Activated CD4-positive, alpha-beta memory T cell treated with anti-CD3 and anti-CD28 coated beads, Interleukin-2, amount 10 ng/mL, durations not matched to agents 7 days and 5 days (primary cell): ENCODE results near the gene GCK. TPM values are rescaled to one million over a fixed set of nuclear protein-coding genes. Genes with fewer than 3 reads are reported as not detected.
A peak's percentile ranks its signal among the peaks of the same experiment; 100 is the strongest.
"Not testable (repeated sequence)": the region's sequence is repeated elsewhere in the genome, so short reads cannot be mapped to it uniquely, and the experiment has no call there.

Source experiments
- CTCF ChIA-PET: fragments of 350-600 bp; sonication (Branson Sonifier 250); formaldehyde crosslinking; loops from one replicate; lab custom pipeline; 2021; ENCODE audit warnings: antibody characterized with exemption, inconsistent platforms; lab: Charles Lee
- POLR2A ChIA-PET: fragments of 350-600 bp; sonication (Branson Sonifier 250); formaldehyde crosslinking; loops from one replicate; lab custom pipeline; 2021; ENCODE audit warnings: antibody characterized with exemption; lab: Charles Lee
- DNase-seq: peaks from one replicate; pipeline ENCODE4 v3.0.0-alpha.2; 2020
- H3K27ac Mint-ChIP-seq: one replicate; pipeline ENCODE4 v1.8.0; 2021; ENCODE audit warnings: mild to moderate bottlenecking, mixed read lengths
- H3K27me3 Mint-ChIP-seq: one replicate; pipeline ENCODE4 v1.8.0; 2021; ENCODE audit warnings: mixed read lengths
- H3K36me3 Mint-ChIP-seq: one replicate; pipeline ENCODE4 v1.8.0; 2021; ENCODE audit warnings: low read depth, mixed read lengths
- H3K4me1 Mint-ChIP-seq: one replicate; pipeline ENCODE4 v1.8.0; 2021; ENCODE audit warnings: mixed read lengths
- H3K4me3 Mint-ChIP-seq: one replicate; pipeline ENCODE4 v1.8.0; 2021; ENCODE audit warnings: mild to moderate bottlenecking, mixed read lengths
- H3K9me3 Mint-ChIP-seq: one replicate; pipeline ENCODE4 v1.8.0; 2021; ENCODE audit warnings: mixed read lengths
- total RNA-seq, 2 experiments: library from RNA; stranded (reverse); gene quantifications; one replicate each; pipeline ENCODE4 v1.2.3, GENCODE V29; 2021

Gene GCK
- total RNA-seq, 2 experiments from 2014 or later = not detected

- no peak overlapping the region for H3K4me3 Mint-ChIP-seq
- ChIA-PET CTCF (interaction anchor here (0.6 to 0.9 kb wide), 3 partner anchors 10 to 227 kb away, joined by 3 read pairs; no protein-coding TSS in a partner anchor), POLR2A (no interaction called here)
- H3K4me1 Mint-ChIP-seq = no peaks in the 10 kb centered on the region
- DNase-seq = no peak
- H3K27me3 Mint-ChIP-seq = no peaks in the 10 kb centered on the region
- no peaks in the 10 kb centered on the region for H3K9me3 Mint-ChIP-seq
- H3K27ac Mint-ChIP-seq = no peak overlapping the region
- peaks cover 48% of the 10 kb centered on the region for H3K36me3 Mint-ChIP-seq
Measured at GRCh38 chr7:44211126-44211675, 22.0 kb upstream of the GCK start.

- no peak overlapping the region for H3K4me3 Mint-ChIP-seq
- H3K27ac Mint-ChIP-seq = no peak overlapping the region
- ChIA-PET CTCF (interaction anchor here (1.3 kb wide), 1 partner anchor 9 kb away, joined by 4 read pairs; the partner anchor contains the start of gene YKT6), POLR2A (no interaction called here)
- DNase-seq = no peak
- H3K4me1 Mint-ChIP-seq = no peaks in the 10 kb centered on the region
- H3K27me3 Mint-ChIP-seq = no peaks in the 10 kb centered on the region
- H3K9me3 Mint-ChIP-seq = no peaks in the 10 kb centered on the region
- H3K36me3 Mint-ChIP-seq = peaks cover 54% of the 10 kb centered on the region
Measured at GRCh38 chr7:44210107-44210506, 20.9 kb upstream of the GCK start.

- POLR2A ChIA-PET = no interaction called here
- Mint-ChIP-seq H3K9me3 (no peaks in the 10 kb centered on the region), H3K4me1 (peaks cover 11% of the 10 kb centered on the region), H3K36me3 (peaks cover 66% of the 10 kb centered on the region), H3K27ac (no peak overlapping the region), H3K4me3 (no peak overlapping the region), H3K27me3 (no peaks in the 10 kb centered on the region)
- DNase-seq = no peak
- CTCF ChIA-PET = interaction anchor here (0.9 kb wide), 1 partner anchor 12 kb away, joined by 4 read pairs; no protein-coding TSS in a partner anchor
Measured at GRCh38 chr7:44208085-44208484, 18.8 kb upstream of the GCK start.

GRCh38 chr7:44206008-44206407 lies 16.8 kb upstream of the GCK start:
- no peaks in the 10 kb centered on the region for H3K27me3 Mint-ChIP-seq
- POLR2A ChIA-PET = interaction anchor here (1.2 kb wide), 1 partner anchor 52 kb away, joined by 4 read pairs; no protein-coding TSS in a partner anchor
- peaks cover 51% of the 10 kb centered on the region for H3K36me3 Mint-ChIP-seq
- H3K4me3 Mint-ChIP-seq = no peak overlapping the region
- DNase-seq = no peak
- no peaks in the 10 kb centered on the region for H3K9me3 Mint-ChIP-seq
- H3K4me1 Mint-ChIP-seq = peaks cover 26% of the 10 kb centered on the region
- CTCF ChIA-PET = interaction anchor here (1.4 kb wide), 1 partner anchor 9 kb away, joined by 4 read pairs; no protein-coding TSS in a partner anchor
- no peak overlapping the region for H3K27ac Mint-ChIP-seq

- CTCF ChIA-PET = interaction anchor here (1.0 to 1.4 kb wide), 5 partner anchors 8 to 182 kb away, joined by 3 to 8 read pairs (median 4); no protein-coding TSS in a partner anchor
- peaks cover 30% of the 10 kb centered on the region for H3K4me1 Mint-ChIP-seq
- DNase-seq = no peak
- POLR2A ChIA-PET = interaction anchor here (0.8 to 1.7 kb wide), 7 partner anchors 13 to 288 kb away, joined by 3 to 6 read pairs (median 4); partner anchors contain the start of genes DBNL, NUDCD3 and POLD2
- no peak overlapping the region for H3K27ac Mint-ChIP-seq
- H3K9me3 Mint-ChIP-seq = no peaks in the 10 kb centered on the region
- H3K4me3 Mint-ChIP-seq = peak overlapping the region; percentile 84
- peaks cover 23% of the 10 kb centered on the region for H3K36me3 Mint-ChIP-seq
- H3K27me3 Mint-ChIP-seq = peaks cover 4% of the 10 kb centered on the region
Measured at GRCh38 chr7:44201813-44202212, 12.6 kb upstream of the GCK start.

GRCh38 chr7:44200699-44201461 lies 11.6 kb upstream of the GCK start, which contains the start of gene YKT6:
TSS of gene YKT6 (plus strand) at chr7:44200978. CDS start at chr7:44201136, 158 bp downstream.
- CTCF ChIA-PET = interaction anchor here (0.6 to 1.4 kb wide), 10 partner anchors 9 to 290 kb away, joined by 3 to 8 read pairs (median 4); no protein-coding TSS in a partner anchor
- Mint-ChIP-seq H3K27me3 (peaks cover 6% of the 10 kb centered on the region), H3K9me3 (no peaks in the 10 kb centered on the region), H3K4me1 (peaks cover 37% of the 10 kb centered on the region), H3K27ac (peak within 1 kb of the TSS; percentile 64), H3K4me3 (peak within 1 kb of the TSS; percentile 84), H3K36me3 (peaks cover 17% of the 10 kb centered on the region)
- DNase-seq = peak; percentile 96
- POLR2A ChIA-PET = interaction anchor here (0.6 to 1.7 kb wide), 11 partner anchors 8 to 289 kb away, joined by 3 to 6 read pairs (median 4); partner anchors contain the start of genes DBNL, NUDCD3 and POLD2

GRCh38 chr7:44200163-44200562 lies 10.9 kb upstream of the GCK start:
- H3K9me3 Mint-ChIP-seq, H3K27me3 Mint-ChIP-seq, H3K27ac Mint-ChIP-seq, DNase-seq: not testable (repeated sequence)
- CTCF ChIA-PET = interaction anchor here (1.0 to 1.1 kb wide), 3 partner anchors 41 to 291 kb away, joined by 3 to 4 read pairs (median 3); no protein-coding TSS in a partner anchor
- Mint-ChIP-seq H3K4me3 (peak overlapping the region; percentile 41), H3K4me1 (peaks cover 38% of the 10 kb centered on the region), H3K36me3 (peaks cover 13% of the 10 kb centered on the region)
- POLR2A ChIA-PET = interaction anchor here (0.9 to 1.7 kb wide), 3 partner anchors 13 to 119 kb away, joined by 3 to 6 read pairs (median 5); no protein-coding TSS in a partner anchor

- DNase-seq = no peak
- Mint-ChIP-seq H3K36me3 (no peaks in the 10 kb centered on the region), H3K27ac (no peak overlapping the region), H3K9me3 (no peaks in the 10 kb centered on the region), H3K27me3 (peaks cover 10% of the 10 kb centered on the region), H3K4me3 (no peak overlapping the region), H3K4me1 (peaks cover 23% of the 10 kb centered on the region)
- ChIA-PET CTCF (interaction anchor here (0.7 to 1.9 kb wide), 5 partner anchors 9 to 116 kb away, joined by 3 to 4 read pairs (median 4); partner anchors contain the start of gene POLD2), POLR2A (interaction anchor here (0.9 kb wide), 1 partner anchor 75 kb away, joined by 3 read pairs; no protein-coding TSS in a partner anchor)
Measured at GRCh38 chr7:44197474-44197873, 8.2 kb upstream of the GCK start.

GRCh38 chr7:44196450-44196872 lies 7.2 kb upstream of the GCK start:
- peak; percentile 28 for DNase-seq
- H3K4me1 Mint-ChIP-seq = peaks cover 13% of the 10 kb centered on the region
- POLR2A ChIA-PET = interaction anchor here (0.6 kb wide), 1 partner anchor 572 kb away, joined by 3 read pairs; no protein-coding TSS in a partner anchor
- no peaks in the 10 kb centered on the region for H3K36me3 Mint-ChIP-seq
- H3K27me3 Mint-ChIP-seq = peaks cover 12% of the 10 kb centered on the region
- H3K27ac Mint-ChIP-seq = no peak overlapping the region
- CTCF ChIA-PET = interaction anchor here (1.1 to 1.9 kb wide), 4 partner anchors 10 to 74 kb away, joined by 3 to 4 read pairs (median 4); partner anchors contain the start of gene POLD2
- H3K4me3 Mint-ChIP-seq = no peak overlapping the region
- no peaks in the 10 kb centered on the region for H3K9me3 Mint-ChIP-seq

GRCh38 chr7:44195889-44196288 lies 6.7 kb upstream of the GCK start:
- DNase-seq = no peak
- CTCF ChIA-PET = interaction anchor here (1.0 to 1.9 kb wide), 2 partner anchors 12 to 68 kb away, joined by 3 to 4 read pairs; no protein-coding TSS in a partner anchor
- Mint-ChIP-seq H3K4me1 (peaks cover 12% of the 10 kb centered on the region), H3K36me3 (no peaks in the 10 kb centered on the region), H3K27ac (no peak overlapping the region), H3K4me3 (no peak overlapping the region), H3K9me3 (no peaks in the 10 kb centered on the region), H3K27me3 (peaks cover 14% of the 10 kb centered on the region)
- POLR2A ChIA-PET = interaction anchor here (0.6 kb wide), 1 partner anchor 573 kb away, joined by 3 read pairs; no protein-coding TSS in a partner anchor

GRCh38 chr7:44194562-44195145 lies 5.4 kb upstream of the GCK start:
- Mint-ChIP-seq H3K27me3 (peaks cover 17% of the 10 kb centered on the region), H3K36me3 (no peaks in the 10 kb centered on the region), H3K27ac (no peak overlapping the region), H3K4me3 (no peak overlapping the region), H3K4me1 (peaks cover 8% of the 10 kb centered on the region), H3K9me3 (no peaks in the 10 kb centered on the region)
- no peak for DNase-seq
- POLR2A ChIA-PET = no interaction called here
- CTCF ChIA-PET = no interaction called here

GRCh38 chr7:44194069-44194468 lies 4.8 kb upstream of the GCK start:
- Mint-ChIP-seq H3K9me3 (no peaks in the 10 kb centered on the region), H3K4me3 (no peak overlapping the region), H3K4me1 (peaks cover 8% of the 10 kb centered on the region), H3K27ac (no peak overlapping the region), H3K36me3 (no peaks in the 10 kb centered on the region), H3K27me3 (peaks cover 17% of the 10 kb centered on the region)
- CTCF ChIA-PET = no interaction called here
- DNase-seq = no peak
- POLR2A ChIA-PET = no interaction called here
